Measurements from ENCODE around the gene RAPGEF1.
A peak's percentile ranks its signal among the peaks of the same experiment; 100 is the strongest.

The RAPGEF1 gene

DNA sequence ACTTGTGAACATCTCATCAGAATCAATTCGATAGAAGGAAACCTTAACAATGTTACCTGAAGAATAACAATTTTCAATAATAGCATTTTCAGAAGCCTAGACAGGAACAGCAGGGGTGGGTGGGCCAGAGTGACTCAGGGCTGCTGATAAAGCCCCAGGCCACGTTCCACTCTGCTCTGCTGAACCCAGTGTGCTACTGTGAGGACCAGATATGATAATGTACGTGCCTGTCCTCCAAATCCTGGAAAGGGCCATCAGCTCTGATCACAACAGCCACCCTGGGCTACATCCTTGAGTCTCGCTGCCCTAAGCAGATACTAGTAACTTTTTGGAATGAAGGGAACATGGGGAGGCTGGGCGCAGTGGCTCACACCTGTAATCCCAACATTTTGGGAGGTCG is 103.3 kb downstream of the RAPGEF1 start:
- no peak for DNase-seq

DNA sequence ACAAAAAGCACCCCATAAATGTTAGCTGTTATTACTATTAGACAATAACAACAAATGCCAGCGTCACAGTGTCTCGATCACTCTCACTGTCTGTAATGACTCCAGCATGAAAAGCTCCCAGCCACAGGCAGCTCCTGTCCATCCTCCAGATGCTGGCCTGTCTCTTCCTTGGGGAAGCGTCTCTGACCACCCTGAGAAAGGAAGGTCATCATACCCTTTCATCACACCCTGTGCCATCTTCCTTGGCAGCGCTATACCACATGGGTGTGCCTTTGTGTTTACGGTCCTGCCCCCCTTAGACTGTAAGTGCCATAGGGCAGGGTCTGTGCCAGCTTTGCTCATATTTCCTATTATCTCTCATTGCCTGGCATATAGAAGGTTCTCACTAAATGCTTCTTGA is 104.0 kb downstream of the RAPGEF1 start:
- no peak for DNase-seq

DNA sequence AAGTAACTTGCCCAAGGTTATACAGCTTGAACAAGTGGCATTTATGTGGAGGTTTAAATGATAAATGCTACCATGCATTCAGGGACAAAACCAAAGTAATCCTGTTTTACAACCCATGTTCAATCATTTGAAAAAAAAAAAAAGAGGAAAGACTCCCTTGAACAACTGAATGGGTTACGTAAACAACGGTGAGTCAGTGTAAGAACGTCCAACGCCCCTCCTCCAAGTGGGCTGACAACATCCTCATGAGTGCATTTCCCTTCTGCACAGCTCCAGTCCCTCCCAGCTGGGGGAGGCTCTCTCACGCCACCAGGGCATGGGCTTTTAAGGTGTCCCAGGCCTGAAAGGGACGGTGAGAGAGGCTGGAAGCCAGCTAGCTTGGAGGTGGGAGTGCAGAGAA is 104.6 kb downstream of the RAPGEF1 start:
- peak; percentile 71 to 79 for DNase-seq

DNA sequence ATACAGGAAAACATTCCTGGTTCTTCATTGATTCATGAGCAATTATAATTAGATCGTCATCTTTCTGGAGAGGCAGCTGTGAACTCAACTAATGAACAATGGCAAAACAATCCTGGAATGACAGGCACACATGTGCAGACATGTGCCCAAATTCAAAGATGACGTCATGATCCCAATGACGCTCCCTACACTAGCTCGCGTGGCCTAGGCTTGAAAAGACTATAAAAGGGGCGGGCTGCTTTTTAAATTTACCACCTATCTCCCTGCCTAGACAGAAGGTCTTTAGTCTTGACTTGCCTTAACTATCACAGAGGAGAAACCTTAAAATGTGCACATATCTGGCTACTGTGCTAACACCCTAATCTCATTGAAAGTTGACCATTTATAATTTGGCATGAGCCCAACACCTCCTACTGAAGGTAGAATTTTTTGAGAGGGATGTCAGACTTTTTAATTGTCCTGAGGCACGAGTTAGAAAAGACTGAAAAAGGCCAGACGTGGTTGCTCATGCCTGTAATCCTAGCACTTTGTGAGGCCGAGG is 106.3 kb downstream of the RAPGEF1 start:
- no peak for DNase-seq

DNA sequence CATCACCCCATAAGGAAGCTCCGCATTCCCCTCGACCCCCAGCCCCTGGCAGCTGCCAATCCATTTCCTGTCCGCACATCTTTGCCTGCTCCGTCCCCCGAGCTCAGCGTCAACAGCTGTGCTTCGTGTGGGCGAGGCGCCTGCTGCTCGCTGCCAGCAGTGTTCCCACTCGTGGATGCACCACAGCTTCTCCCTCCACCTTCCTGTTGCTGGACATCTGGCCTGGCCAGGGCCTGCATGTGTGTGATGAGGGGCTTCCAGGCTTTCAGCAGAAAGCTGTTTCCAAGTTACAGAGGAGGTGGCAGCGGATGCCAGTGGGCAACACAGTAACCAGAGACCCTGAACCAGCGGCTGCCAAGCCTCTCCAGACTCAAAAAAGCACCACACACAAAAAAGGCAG is 108.6 kb downstream of the RAPGEF1 start:
- DNase-seq = no peak

DNA sequence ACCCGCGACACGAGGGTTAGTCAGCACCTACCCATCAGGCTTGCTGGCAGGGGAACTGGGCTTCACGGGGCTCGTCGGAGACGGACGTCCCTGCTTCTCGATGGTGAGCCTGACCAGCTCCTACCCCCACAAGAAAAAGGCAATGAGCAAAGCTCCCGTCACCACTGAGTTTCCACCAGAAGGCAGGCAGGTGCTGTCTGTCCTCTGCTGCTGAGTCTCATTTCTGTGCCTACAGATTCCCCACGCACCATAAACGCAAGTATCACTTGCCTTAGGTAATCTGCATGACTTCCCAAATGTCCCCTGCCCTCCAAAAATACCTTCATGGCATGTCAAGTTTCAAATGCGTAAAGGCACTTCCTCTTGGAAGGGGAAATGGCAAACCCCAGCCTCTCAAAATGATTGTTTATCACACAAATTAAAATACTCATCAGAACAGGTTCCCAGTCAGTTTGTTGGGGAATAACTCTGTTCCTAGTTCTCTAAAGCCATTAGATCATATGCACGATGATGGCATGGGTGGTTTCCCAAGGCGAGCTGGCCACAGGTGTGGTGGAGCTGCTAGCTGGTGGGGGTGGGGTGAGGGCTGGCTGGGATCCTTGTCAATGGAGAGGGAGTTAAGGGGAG is 109.6 kb downstream of the RAPGEF1 start:
- DNase-seq = peak; percentile 35 to 51

DNA sequence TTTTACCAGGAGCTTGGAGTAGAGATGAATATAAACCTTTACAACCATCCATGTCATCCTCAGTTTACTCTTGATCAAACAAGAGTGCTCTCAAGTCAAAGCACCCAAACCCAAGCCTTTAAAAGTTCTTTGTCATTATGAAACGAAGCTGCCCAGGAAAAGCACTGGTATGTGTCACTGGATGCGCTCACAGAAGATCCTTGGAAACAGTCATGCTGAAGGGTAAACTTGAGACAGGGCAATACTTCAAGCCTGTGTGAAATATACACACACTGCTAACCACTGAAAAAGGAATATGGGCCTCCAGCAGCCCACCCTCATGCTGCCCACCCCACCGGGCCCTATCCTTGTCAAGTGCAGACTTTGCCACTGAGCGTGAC is 110.1 kb downstream of the RAPGEF1 start:
- DNase-seq = no peak

DNA sequence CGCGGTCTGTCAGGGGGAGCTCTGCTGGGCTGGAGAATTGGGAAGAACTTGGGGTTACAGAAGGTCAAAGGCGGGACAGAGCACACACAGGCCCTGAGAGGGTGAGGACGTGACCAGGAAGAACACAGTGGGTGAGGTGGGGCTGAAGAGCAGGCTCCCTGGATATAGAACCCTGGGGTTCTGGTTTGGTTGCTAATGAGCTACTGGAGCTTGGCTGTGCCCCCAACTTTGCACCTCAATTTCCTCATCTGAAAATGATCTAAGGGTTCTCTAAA is 110.7 kb downstream of the RAPGEF1 start:
- DNase-seq = no peak

DNA sequence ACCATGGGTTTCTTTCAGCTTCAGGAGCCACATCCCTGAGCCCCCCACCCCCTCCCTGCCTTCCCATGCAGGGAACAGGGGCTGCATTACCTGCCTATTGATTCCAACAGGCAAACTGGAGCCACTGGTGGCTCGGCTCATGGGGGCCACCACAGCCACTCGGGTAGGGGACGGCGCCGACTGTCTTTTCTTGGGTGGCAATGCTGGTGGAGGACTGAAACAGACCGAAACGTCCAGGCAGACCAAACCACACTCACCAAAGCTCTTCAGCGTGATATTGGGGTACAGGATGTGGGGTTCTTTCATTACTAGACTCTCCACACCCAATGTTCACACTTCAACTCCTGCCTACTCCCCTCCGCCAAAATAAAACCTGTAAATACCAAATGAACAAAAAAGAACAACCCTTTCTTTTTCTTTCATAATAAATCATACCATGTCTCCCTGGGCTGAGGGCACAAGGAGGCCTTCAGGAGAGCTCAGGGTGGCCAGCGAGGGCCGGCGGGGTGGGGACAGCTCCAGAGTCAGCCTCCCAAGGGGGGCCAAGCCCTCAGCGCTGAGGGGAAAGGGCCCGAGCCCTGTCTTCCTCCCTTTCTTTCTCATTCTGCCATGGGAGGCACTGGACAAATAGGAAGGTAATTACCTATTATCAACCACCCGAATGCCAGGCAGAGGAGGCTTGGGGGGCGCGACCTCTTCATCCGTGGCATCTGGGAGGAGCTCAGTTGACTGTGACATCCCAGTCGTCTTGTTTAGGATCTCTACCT is 111.2 kb downstream of the RAPGEF1 start:
- no peak for DNase-seq

DNA sequence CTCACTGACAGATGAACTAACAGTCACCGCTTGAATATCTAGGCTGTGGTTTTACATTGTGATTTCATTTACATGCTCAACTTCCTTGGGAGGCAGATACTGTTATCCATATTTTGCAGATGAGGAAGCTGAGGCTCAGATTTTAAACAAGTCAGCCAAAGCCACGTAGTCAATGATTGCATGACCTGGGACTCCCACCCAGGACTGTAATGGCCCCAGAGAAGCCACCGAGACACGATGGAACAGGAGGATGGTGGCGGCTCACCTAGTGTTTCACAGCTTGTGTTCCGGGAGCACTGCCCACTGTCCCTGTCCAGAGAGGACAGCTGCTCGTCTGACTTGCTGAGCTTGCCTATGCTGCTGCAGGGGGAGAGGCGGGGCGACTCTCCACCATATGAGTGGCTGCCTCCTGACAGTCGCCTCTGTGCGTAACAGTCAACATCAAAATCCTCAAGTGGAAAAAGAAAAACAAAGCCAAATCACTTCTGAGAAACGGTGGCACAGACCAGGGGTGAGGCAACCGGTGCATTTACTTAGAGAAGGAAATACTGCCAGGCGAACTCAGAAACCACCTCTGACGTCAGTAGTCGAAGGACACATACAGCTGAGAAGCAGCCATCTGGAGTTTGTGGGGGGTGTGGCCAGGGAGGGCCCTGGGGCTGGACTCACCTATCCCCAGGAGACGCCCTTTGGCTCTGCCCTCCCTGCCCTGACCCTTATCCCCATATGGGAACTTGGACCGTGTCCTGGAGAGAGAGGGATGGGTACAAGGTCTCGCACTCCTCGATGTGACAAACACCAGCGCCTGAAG is 112.0 kb downstream of the RAPGEF1 start:
- peak; percentile 40 to 56 for DNase-seq

DNA sequence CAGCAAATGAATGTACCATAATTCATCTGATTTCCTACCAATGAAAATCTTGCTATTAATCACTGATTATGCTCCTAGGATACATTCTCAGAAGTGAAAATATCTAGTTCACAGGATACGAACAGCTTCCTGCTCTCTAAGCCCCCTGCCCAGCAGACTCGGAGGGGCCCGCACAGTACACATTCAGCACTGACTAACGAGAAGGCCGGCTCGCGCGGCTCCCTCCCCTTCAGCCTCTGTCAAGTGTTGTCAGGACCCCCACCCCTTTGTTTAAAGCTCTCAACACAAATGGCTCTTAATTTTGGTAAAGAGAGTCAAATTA is 112.6 kb downstream of the RAPGEF1 start:
- no peak for DNase-seq

DNA sequence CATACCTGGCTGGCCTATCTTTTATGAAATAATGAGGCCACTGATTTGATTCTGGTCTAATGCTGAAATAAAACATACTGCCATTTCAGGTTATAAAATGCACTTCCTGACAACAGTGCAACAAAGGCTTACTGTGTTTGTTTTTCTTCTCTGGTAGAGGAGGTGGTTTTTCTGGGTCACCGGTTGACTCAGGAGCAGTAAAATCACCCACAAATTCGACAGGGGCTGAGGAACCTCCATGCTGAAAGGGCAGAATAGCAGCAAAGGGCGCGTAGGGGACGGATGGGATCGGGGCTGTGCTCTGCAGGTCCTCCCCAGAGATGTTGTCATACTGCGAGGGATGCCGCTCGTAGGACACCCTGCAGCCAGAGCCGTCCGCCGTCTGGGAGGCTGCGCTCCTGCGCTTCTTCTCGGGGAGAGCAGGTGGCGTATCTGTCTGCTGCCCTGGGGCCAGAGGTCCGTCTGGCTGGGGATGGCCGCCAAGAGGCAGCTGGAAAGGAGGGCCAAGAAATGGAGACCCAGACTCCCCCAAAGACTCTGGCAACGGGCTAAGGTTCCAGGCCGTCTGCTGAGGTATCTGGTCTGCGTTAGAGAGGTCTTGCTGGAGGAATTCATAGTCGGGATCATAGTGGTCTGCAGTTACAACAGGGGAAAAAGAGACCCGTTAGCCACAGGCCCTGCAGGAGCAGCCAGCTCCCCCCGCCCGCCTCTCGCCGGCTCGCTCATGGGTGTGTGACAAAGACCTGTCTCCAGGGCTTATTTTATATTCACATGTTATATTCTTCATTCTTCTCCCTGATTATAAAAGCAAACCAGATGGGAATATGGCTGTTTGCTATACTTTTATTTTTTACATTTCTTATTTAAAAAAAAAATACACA is 113.8 kb downstream of the RAPGEF1 start:
- DNase-seq = no peak

DNA sequence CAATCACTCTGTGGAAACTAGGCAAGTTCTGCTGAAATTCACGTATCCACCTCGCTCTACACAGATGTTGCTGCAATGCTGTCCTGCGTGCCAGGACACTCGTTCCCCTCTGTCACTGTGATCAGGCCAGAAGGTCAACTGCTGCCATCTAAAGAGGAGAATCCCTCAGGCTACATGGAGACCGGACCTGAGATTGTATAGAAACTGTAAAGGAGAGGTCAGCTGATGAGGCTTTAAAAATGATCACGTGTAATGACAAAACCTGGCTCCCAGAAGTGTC is 114.4 kb downstream of the RAPGEF1 start:
- no peak for DNase-seq

DNA sequence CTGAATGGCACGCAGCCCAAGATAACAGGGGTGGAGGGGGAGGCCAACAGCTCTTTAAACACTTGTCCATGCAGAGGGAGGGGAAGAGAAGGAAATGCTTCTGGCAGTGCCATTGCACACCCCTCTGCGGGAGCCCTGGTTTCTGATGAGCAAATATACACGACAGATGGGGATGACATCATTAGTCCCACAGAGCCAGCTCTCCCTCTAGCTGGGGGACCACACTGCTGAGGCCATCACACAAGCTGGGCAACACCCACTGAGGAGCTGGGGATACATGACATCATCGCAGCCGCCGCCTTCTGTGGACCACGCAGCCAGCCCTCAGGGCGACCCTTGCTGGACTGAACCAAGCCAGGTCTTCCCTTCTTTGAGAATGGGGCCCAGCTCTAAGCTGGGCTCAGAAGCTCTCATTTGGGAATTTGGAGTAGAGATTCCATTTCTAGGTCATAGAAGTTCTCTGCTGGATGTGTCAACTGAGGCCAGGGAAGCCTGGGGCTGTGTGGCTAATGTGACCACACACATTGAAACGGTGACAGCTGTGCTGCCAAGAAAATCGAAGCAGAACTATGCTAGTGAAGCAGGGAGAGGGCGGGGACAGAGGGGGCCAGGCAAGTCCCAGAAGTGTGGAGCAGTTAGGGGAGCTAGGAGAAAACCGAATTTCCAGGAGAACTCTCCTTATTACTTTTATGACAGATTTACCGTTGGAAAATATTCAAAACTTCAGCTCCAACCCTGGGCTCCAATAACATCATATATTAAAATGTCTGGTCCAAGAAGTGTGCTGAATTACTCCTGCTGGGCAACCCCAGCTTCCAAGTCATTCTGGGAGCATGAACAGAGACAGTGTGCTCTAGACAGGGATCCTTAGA is 115.0 kb downstream of the RAPGEF1 start:
- DNase-seq = no peak

DNA sequence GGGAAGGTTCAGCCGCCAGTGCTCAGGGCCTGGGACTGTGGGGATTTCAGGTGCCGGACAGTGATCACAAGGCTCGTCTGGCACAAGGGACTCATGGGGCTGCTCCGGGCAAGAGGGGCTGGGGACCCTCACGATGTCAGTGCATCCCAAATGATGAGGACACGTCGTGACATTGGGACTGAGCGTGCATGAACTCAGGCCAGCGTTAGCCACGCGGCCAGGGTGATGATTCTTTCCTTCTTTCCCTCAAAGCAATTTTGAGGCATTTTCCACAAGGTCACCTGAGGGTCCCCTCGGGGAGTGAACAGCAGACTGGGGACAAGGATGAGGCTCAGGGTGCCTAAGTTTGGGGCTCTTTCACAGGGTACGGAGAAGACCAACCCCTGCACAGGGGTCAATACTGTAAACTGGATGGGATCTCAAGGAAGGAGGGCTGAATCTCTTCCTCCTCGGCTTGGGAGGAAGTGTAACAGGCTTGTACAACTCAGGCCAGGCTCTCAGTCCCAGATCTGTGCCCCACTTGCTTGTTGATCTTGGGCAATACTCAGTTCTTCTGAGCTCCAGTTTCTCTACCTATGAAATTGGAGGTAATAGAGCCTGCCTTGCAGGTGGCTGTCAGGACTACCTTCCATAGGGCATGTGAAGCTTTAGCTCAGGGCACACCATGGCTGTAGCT is 116.1 kb downstream of the RAPGEF1 start:
- no peak for DNase-seq

DNA sequence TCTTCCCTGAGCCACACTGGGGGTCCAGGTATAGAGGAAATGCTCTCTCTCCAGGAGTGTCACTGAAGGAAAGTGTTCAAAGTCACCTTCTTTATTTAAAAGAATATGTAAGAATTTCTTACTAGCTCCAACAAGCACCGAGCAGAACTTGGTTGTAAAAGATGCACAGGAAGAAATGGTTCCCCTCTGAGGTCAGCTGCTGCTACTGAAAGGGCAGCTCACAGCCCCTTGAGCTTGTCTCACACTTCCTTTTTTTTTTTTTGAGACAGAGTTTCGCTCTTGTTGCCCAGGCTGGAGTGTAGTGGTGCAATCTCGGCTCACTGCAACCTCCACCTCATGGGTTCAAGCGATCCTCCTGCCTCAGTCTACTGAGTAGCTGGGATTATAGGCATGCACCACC is 117.4 kb downstream of the RAPGEF1 start:
- DNase-seq = no peak

DNA sequence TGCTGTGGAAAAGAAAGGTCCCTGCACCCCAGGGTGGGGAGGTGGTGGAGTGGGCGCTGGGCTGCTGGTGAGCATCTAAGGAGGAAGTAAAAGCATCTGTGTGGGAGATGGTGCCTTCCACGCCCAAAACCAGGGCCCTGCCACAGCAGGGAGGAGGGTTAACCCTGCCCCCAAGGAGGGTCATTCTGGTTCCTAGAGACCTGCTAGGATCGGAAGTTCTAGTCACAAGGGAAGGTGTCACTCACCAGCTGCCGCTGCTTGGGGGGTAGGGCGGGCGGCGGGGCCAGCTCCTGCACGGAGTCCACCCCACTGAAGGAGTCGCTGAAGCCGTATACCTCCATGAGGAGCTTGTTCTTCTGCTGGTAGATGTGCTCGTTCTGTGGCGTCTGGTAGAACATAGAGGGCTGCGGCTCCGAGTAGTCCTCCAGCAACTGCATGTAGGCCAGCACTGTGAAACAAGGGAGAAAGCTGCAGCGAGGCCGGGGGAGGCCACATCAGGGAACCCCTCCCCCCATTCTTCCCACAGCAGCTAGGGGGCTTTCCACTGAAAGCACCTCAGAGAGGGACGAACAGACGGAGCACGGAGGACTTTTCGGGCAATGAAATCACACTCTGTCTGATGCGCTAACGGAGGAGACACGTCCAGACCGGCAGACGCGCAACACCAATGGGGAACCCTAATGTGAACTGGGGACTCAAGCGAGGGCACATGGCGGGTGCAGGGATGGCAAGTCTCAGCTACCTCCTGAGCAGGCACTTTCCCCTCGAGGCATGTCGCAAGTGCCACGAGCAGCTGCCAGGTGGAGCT is 118.1 kb downstream of the RAPGEF1 start:
- no peak for DNase-seq

DNA sequence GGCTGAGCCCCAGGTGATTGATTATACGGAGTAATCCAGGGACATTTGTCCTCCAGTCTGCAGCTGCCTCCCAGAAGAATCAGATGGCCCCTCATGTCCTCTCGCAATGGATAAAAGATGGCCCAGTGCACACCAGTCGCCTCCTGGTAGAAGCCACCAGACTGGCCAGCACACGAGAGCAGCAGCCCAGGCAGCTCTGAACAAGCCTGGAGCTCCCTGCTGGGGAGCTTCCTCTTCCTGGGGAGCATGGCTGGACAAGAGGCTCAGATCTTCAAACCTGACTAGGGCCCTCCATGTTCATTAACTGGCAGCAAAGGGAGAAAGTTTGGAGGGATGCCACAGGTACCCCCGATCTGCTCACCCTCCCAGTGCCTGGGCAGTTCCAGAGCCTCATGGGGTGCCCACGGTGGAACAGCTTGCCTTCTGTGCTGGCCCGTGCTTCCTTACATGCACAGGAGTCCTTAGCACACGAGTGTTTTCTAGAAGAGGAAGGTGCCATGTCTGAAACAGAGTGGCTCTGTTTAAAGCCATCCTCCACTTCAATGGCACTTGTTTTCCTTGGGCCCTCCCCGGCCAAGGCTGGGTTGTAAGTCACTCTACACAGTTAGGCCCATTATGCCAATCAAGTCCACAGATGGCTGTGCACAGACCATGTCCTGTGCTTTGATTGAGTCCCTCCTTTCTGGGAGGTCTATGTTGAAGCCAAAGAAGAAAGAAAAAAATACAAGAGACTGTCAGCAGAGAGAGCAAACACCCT is 118.9 kb downstream of the RAPGEF1 start:
- DNase-seq = no peak

DNA sequence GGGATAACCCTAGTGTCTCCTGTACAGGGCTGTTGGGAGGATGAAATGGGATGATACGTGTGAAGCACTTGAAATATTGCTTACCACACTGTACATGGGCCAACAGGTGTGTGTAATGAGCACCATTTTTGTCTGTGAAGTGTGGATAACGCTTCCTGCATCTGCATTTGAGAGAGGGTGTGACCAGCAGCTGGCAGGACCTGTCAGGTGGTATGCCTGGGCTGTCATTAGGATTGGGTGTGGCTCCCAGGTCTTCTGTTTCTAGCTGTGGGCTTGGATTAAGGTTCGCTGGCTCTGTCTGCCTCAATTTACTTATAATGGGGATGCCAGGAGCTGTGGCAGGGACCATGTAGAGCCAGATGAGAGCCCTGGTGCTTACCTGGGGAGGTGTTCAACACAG is 120.2 kb downstream of the RAPGEF1 start:
- DNase-seq = no peak

DNA sequence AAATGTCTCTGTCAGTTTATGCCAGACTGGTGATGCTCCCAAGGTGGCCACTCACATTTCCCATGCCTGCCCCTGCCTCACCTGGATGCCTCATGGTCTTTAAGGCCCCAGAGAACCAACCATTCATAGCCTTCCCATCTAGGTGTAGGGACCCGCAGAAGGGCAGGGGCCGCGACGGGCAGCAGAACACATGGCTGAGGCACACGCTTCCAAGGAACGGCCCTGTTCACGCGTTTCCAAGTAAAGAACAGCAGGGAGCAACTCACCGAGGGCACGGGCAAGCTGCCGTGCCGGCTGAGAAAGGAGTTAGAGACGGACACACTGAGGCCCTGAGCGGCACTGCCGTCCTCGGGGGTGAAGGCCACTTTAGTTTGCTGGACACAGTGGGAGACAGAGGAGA is 121.1 kb downstream of the RAPGEF1 start:
- no peak for DNase-seq
